B cell (primary cell): ENCODE measurements around the gene VRK2. TPM values are rescaled to one million over a fixed set of nuclear protein-coding genes. Genes with fewer than 3 reads are reported as not detected.

Experiments
- ATAC-seq: fragments of 200-7000 bp; cut with Tn5 transposase; one replicate; pipeline ENCODE4 v1.10.0; 2021; ENCODE audit warnings: low read depth, mild to moderate bottlenecking, moderate number of reproducible peaks, moderate library complexity
- CTCF ChIA-PET: fragments of 350-600 bp; sonication (Branson Sonifier 250); formaldehyde crosslinking; loops from one replicate; lab custom pipeline; 2021; ENCODE audit warnings: antibody characterized with exemption, inconsistent platforms; lab: Charles Lee
- POLR2A ChIA-PET: fragments of 350-600 bp; sonication (Branson Sonifier 250); formaldehyde crosslinking; loops from one replicate; lab custom pipeline; 2021; ENCODE audit warnings: antibody characterized with exemption; lab: Charles Lee
- DNase-seq: peaks from one replicate; pipeline ENCODE4 v3.0.0; 2013
- H2AFZ ChIP-seq: 2 replicates; pipeline ENCODE4 v1.6.1; 2012; ENCODE audit warnings: mild to moderate bottlenecking, low read depth, low read length; ENCODE audit not compliant: insufficient read depth, poor library complexity, severe bottlenecking
- H3K27ac ChIP-seq, 2 donors: 1 replicate in 1 of 2; 2 replicates in 1 of 2; pipeline ENCODE4 v1.5.1; 2012 to 2013; ENCODE audit warnings: low read length in 2 of 2, mild to moderate bottlenecking in 2 of 2, moderate library complexity in 1 of 2
- H3K27me3 ChIP-seq, 4 experiments: fragments of 200-600 bp in 1 of 4; sonication (generic) in 1 of 4; replicated peaks in 1 of 4; 1 replicate in 2 of 4; 2 replicates in 2 of 4; pipeline versions ENCODE4 v1.6.1 to v1.7.0; 2013 to 2016; ENCODE audit warnings: low read length in 3 of 4, mild to moderate bottlenecking in 2 of 4, mixed read lengths in 1 of 4, moderate library complexity in 1 of 4; ENCODE audit not compliant: insufficient read depth in 4 of 4, control insufficient read depth in 3 of 4; ENCODE audit errors: control extremely low read depth in 1 of 4
- H3K36me3 ChIP-seq, 2 experiments: replicated peaks in 1 of 2; 1 replicate in 1 of 2; 2 replicates in 1 of 2; pipeline versions ENCODE4 v1.6.1 to v1.7.1; 2013; ENCODE audit warnings: low read length in 1 of 2; ENCODE audit not compliant: insufficient read depth in 2 of 2, control insufficient read depth in 1 of 2; ENCODE audit errors: control extremely low read depth in 1 of 2, extremely low read depth in 1 of 2
- H3K4me1 ChIP-seq, 2 donors: fragments of 200-600 bp in 1 of 2; sonication (generic) in 1 of 2; 1 replicate in 1 of 2; 2 replicates in 1 of 2; pipeline versions ENCODE4 v1.5.1 to v1.6.1; 2013 to 2017; ENCODE audit warnings: low read length in 2 of 2; ENCODE audit not compliant: control insufficient read depth in 2 of 2, insufficient read depth in 2 of 2
- H3K4me2 ChIP-seq: replicated peaks from 2 replicates; pipeline ENCODE3; 2012; ENCODE audit warnings: mild to moderate bottlenecking, low read depth, low read length; ENCODE audit not compliant: poor library complexity, severe bottlenecking
- H3K4me3 ChIP-seq, 5 experiments: fragments of 200-600 bp in 1 of 5; sonication (generic) in 1 of 5; 1 replicate in 3 of 5; 2 replicates in 2 of 5; pipeline versions ENCODE4 v1.5.1 to v1.7.0; 2011 to 2016; ENCODE audit warnings: low read length in 4 of 5, mild to moderate bottlenecking in 4 of 5, low read depth in 2 of 5, control low read depth in 1 of 5, moderate library complexity in 1 of 5; ENCODE audit not compliant: insufficient read depth in 1 of 5; ENCODE audit errors: control extremely low read depth in 1 of 5, extremely low read depth in 1 of 5
- H3K79me2 ChIP-seq: fragments of 200-600 bp; sonication (generic); one replicate; pipeline ENCODE4 v1.6.0; 2016; ENCODE audit warnings: low read length; ENCODE audit not compliant: control insufficient read depth, insufficient read depth
- H3K9ac ChIP-seq: fragments of 200-600 bp; sonication (generic); 2 replicates; pipeline ENCODE4 v1.6.1; 2017; ENCODE audit warnings: mild to moderate bottlenecking, low read length, moderate library complexity
- H3K9me3 ChIP-seq, 3 donors: one replicate each; pipeline versions ENCODE4 v1.6.1 to v1.7.1; 2013; ENCODE audit warnings: low read length in 2 of 3; ENCODE audit not compliant: control insufficient read depth in 2 of 3, insufficient read depth in 1 of 3; ENCODE audit errors: control extremely low read depth in 1 of 3
- H4K20me1 ChIP-seq: 2 replicates; pipeline ENCODE4 v1.6.0; 2012; ENCODE audit warnings: mild to moderate bottlenecking, low read length; ENCODE audit not compliant: insufficient read depth, control insufficient read depth, poor library complexity, severe bottlenecking
- H3K27ac Mint-ChIP-seq: one replicate; pipeline ENCODE4 v1.8.0; 2021; ENCODE audit warnings: mixed read lengths
- H3K27me3 Mint-ChIP-seq: one replicate; pipeline ENCODE4 v1.8.0; 2021; ENCODE audit warnings: mixed read lengths
- H3K4me1 Mint-ChIP-seq: one replicate; pipeline ENCODE4 v1.8.0; 2021; ENCODE audit warnings: mixed read lengths
- H3K4me3 Mint-ChIP-seq: one replicate; pipeline ENCODE4 v1.8.0; 2021; ENCODE audit warnings: mixed read lengths
- H3K9me3 Mint-ChIP-seq: one replicate; pipeline ENCODE4 v1.8.0; 2022; ENCODE audit warnings: mixed read lengths; ENCODE audit not compliant: insufficient read depth
- CTCF ChIP-seq: fragments of 200-600 bp; IDR thresholded peaks from one replicate; pipeline ENCODE4 v1.8.0; 2022; ENCODE audit warnings: antibody characterized with exemption, mild to moderate bottlenecking
- EZH2 ChIP-seq: IDR thresholded peaks from 2 replicates; pipeline ENCODE4 v1.6.1; 2012; ENCODE audit warnings: borderline replicate concordance, low read depth, mild to moderate bottlenecking, moderate library complexity, low read length; ENCODE audit not compliant: insufficient read depth, poor library complexity, severe bottlenecking
- WGBS: methylation state at CpG from one replicate; pipeline ENCODE4 v1.1.5; 2013; ENCODE audit warnings: missing lambda C conversion rate; ENCODE audit not compliant: insufficient coverage; 5-methylcytosine and 5-hydroxymethylcytosine counted together
- intact Hi-C: fragments of 100-400 bp; cut with micrococcal nuclease; formaldehyde crosslinking; loops from one replicate; pipeline ENCODE4 v1.10.0; 2022
- polyA plus RNA-seq: library from polyadenylated mRNA; depleted of rRNA; stranded (reverse); fragments of >200 nt; gene quantifications from 2 replicates; pipeline ENCODE4 v1.2.3, GENCODE V29; 2012
- total RNA-seq, 2 donors: library from RNA; stranded (reverse); fragments of 120-200 nt in 1 of 2; gene quantifications; 1 replicate in 1 of 2; 2 replicates in 1 of 2; pipeline versions ENCODE4 v1.2.3 to v1.2.4, GENCODE V29; 2013 to 2022

The VRK2 gene
- total and polyA plus RNA-seq, 2 donors (not counting 1 experiment from before 2014, with no cell fraction given) = 10.2 to 35.5 TPM

GRCh38 chr2:58130238-58130637 is 83.6 kb downstream of the VRK2 start:
- no peak for DNase-seq
- no peaks in the 10 kb centered on the region for H3K4me1 Mint-ChIP-seq
- H3K36me3 ChIP-seq = peaks cover 3 to 13% of the 10 kb centered on the region in 2 experiments
- TF ChIP-seq EZH2 = no peak
- TF ChIP-seq CTCF = no peak
- no peak overlapping the region for H2AFZ ChIP-seq
- H3K27me3 Mint-ChIP-seq = no peaks in the 10 kb centered on the region
- no peaks in the 10 kb centered on the region for H3K9me3 Mint-ChIP-seq
- H3K4me1 ChIP-seq = no peaks in the 10 kb centered on the region
- H3K4me3 Mint-ChIP-seq = no peak overlapping the region
- ChIA-PET POLR2A (no interaction called here), CTCF (no interaction called here)
- no peak overlapping the region for H3K9ac ChIP-seq
- no peaks in the 10 kb centered on the region for H3K79me2 ChIP-seq
- ATAC-seq = no peak
- no peak overlapping the region for H3K27ac Mint-ChIP-seq
- no peaks in the 10 kb centered on the region for H3K9me3 ChIP-seq
- H3K27ac ChIP-seq = no peak overlapping the region
- no CpG with 5 or more reads among the region's 2 CpGs for WGBS
- H4K20me1 ChIP-seq = no peaks in the 10 kb centered on the region
- no peak overlapping the region for H3K4me3 ChIP-seq
- H3K27me3 ChIP-seq = no peaks in the 10 kb centered on the region
- no peak overlapping the region for H3K4me2 ChIP-seq
- intact Hi-C loops = no loop called here

GRCh38 chr2:58131191-58132011 is 84.8 kb downstream of the VRK2 start:
- Histone ChIP-seq H3K4me1 (no peaks in the 10 kb centered on the region), H3K4me3 (no peak overlapping the region), H3K79me2 (no peaks in the 10 kb centered on the region), H3K36me3 (peaks cover 5 to 13% of the 10 kb centered on the region in 2 experiments), H2AFZ (no peak overlapping the region), H3K4me2 (no peak overlapping the region), H3K9ac (no peak overlapping the region), H3K27ac (no peak overlapping the region), H4K20me1 (no peaks in the 10 kb centered on the region), H3K27me3 (no peaks in the 10 kb centered on the region), H3K9me3 (no peaks in the 10 kb centered on the region)
- no peak for TF ChIP-seq CTCF
- TF ChIP-seq EZH2 = no peak
- ChIA-PET CTCF (no interaction called here), POLR2A (no interaction called here)
- intact Hi-C loops = no loop called here
- H3K4me3 Mint-ChIP-seq = no peak overlapping the region
- DNase-seq (no peak), ATAC-seq (no peak)
- H3K4me1 Mint-ChIP-seq = no peaks in the 10 kb centered on the region
- WGBS = 100% methylated on average over 3 of the region's 5 CpGs
- H3K9me3 Mint-ChIP-seq = no peaks in the 10 kb centered on the region
- no peaks in the 10 kb centered on the region for H3K27me3 Mint-ChIP-seq
- peak overlapping the region; percentile 55 for H3K27ac Mint-ChIP-seq
